HCT116 (cell line): ENCODE measurements around the gene RBKS. TPM values are rescaled to one million over a fixed set of nuclear protein-coding genes. Genes with fewer than 3 reads are reported as not detected.

Experiments used
- ATAC-seq: fragments of 200-7000 bp; cut with Tn5 transposase; 2 replicates; pipeline ENCODE4 v1.9.1; 2020; ENCODE audit warnings: mild to moderate bottlenecking, moderate library complexity
- BruUV-seq: library from RNA; stranded (reverse); fragments of 400-500 nt; replicated peaks from 2 replicates; lab custom pipeline; 2021; lab: Mats Ljungman, UMichigan
- CTCF ChIA-PET: fragments of 300-600 bp; sonication (Branson Sonifier 250); formaldehyde crosslinking; loops from one replicate; lab custom pipeline; 2021; ENCODE audit warnings: antibody characterized with exemption; lab: Charles Lee
- POLR2A ChIA-PET: fragments of 300-600, 350-600 bp; sonication (Branson Sonifier 250); formaldehyde crosslinking; loops from one replicate; lab custom pipeline; 2021; ENCODE audit warnings: antibody characterized with exemption; lab: Charles Lee
- RAD21 ChIA-PET, 2 experiments: fragments of 300-600 bp; sonication (Branson Sonifier 250); formaldehyde crosslinking; loops; one replicate each; lab custom pipeline; 2023; ENCODE audit warnings: low total read pairs in 2 of 2; ENCODE audit not compliant: uncharacterized antibody in 2 of 2, unreplicated experiment in 2 of 2, low non-redundant PET in 1 of 2; lab: Charles Lee
- DNase-seq: peaks from one replicate; pipeline ENCODE4 v3.0.0-alpha.2; 2010; ENCODE audit warnings: low read depth, low spot score
- H2AFZ ChIP-seq: fragments of 200-600 bp; shearing (Covaris generic), sonication (generic); 2 replicates; pipeline ENCODE4 v1.6.1; 2017; ENCODE audit warnings: low read depth, mixed run types, mixed read lengths, antibody characterized with exemption, low read length; ENCODE audit not compliant: poor library complexity, severe bottlenecking
- H3K27ac ChIP-seq: 2 replicates; pipeline ENCODE4 v1.5.1; 2012; ENCODE audit warnings: low read depth, low read length
- H3K27me3 ChIP-seq: fragments of 200-600 bp; sonication (generic); 2 replicates; pipeline ENCODE4 v1.6.1; 2016; ENCODE audit warnings: mixed run types, low read length, mixed read lengths; ENCODE audit not compliant: insufficient read depth
- H3K36me3 ChIP-seq, 2 experiments: fragments of 200-500 bp in 1 of 2; fragments of 200-600 bp in 1 of 2; sonication (Bioruptor generic) in 1 of 2; sonication (generic) in 1 of 2; 2 replicates each; pipeline versions ENCODE4 v1.5.1 to v1.6.1; 2014 to 2016; ENCODE audit warnings: low read length in 2 of 2, inconsistent platforms in 1 of 2, mixed read lengths in 1 of 2, mixed run types in 1 of 2; ENCODE audit not compliant: insufficient read depth in 2 of 2, control insufficient read depth in 1 of 2
- H3K4me1 ChIP-seq, 2 experiments: fragments of 200-600 bp in 1 of 2; sonication (generic) in 1 of 2; 2 replicates each; pipeline versions ENCODE4 v1.5.1 to v1.6.1; 2012 to 2017; ENCODE audit warnings: low read length in 2 of 2, inconsistent platforms in 1 of 2, mild to moderate bottlenecking in 1 of 2, mixed read lengths in 1 of 2, mixed run types in 1 of 2, moderate library complexity in 1 of 2; ENCODE audit not compliant: insufficient read depth in 2 of 2, control insufficient read depth in 1 of 2
- H3K4me2 ChIP-seq: fragments of 200-600 bp; sonication (generic); 2 replicates; pipeline ENCODE4 v1.6.1; 2017; ENCODE audit warnings: mixed run types, low read length, mixed read lengths
- H3K4me3 ChIP-seq, 2 experiments: fragments of 200-600 bp in 1 of 2; sonication (generic) in 1 of 2; replicated peaks in 1 of 2; 2 replicates each; pipeline ENCODE4 v1.5.1; 2011 to 2016; ENCODE audit warnings: low read length in 2 of 2, control low read depth in 1 of 2, low read depth in 1 of 2, mild to moderate bottlenecking in 1 of 2, mixed read lengths in 1 of 2, mixed run types in 1 of 2
- H3K79me2 ChIP-seq: fragments of 200-600 bp; sonication (generic); 2 replicates; pipeline ENCODE4 v1.6.1; 2017; ENCODE audit warnings: mild to moderate bottlenecking, mixed run types, low read length, moderate library complexity, mixed read lengths; ENCODE audit not compliant: insufficient read depth
- H3K9ac ChIP-seq: fragments of 200-600 bp; sonication (generic); 2 replicates; pipeline ENCODE4 v1.6.1; 2016; ENCODE audit warnings: low read length, mixed read lengths
- H3K9me2 ChIP-seq: fragments of 200-600 bp; sonication (generic), shearing (Covaris generic); 2 replicates; pipeline ENCODE4 v1.6.1; 2017; ENCODE audit warnings: mixed run types, mild to moderate bottlenecking, moderate library complexity; ENCODE audit not compliant: insufficient read depth
- H3K9me3 ChIP-seq, 2 experiments: fragments of 200-500 bp in 1 of 2; fragments of 200-600 bp in 1 of 2; sonication (Bioruptor generic) in 1 of 2; sonication (generic) in 1 of 2; 2 replicates each; pipeline ENCODE4 v1.6.1; 2014 to 2017; ENCODE audit warnings: low read length in 2 of 2, mixed read lengths in 2 of 2, inconsistent platforms in 1 of 2, low read depth in 1 of 2, mild to moderate bottlenecking in 1 of 2, mixed run types in 1 of 2, moderate library complexity in 1 of 2; ENCODE audit not compliant: control insufficient read depth in 1 of 2, insufficient read depth in 1 of 2
- H4K20me1 ChIP-seq: fragments of 200-600 bp; sonication (generic), shearing (Covaris generic); 2 replicates; pipeline ENCODE4 v1.6.1; 2017; ENCODE audit warnings: mixed run types, mild to moderate bottlenecking, moderate library complexity; ENCODE audit not compliant: insufficient read depth
- CEBPB ChIP-seq: IDR thresholded peaks from 2 replicates; pipeline ENCODE4 v1.6.1; 2012; ENCODE audit warnings: low read depth
- EGR1 ChIP-seq: IDR thresholded peaks from 2 replicates; pipeline ENCODE4 v1.6.1; 2012; ENCODE audit warnings: low read depth
- EZH2phosphoT487 ChIP-seq: fragments of 200-600 bp; IDR thresholded peaks from 2 replicates; pipeline ENCODE4 v1.6.1; 2018; ENCODE audit warnings: antibody characterized with exemption, borderline replicate concordance
- FOSL1 ChIP-seq: IDR thresholded peaks from 2 replicates; pipeline ENCODE4 v1.6.1; 2012; ENCODE audit warnings: low read depth
- JUND ChIP-seq: IDR thresholded peaks from 2 replicates; pipeline ENCODE4 v1.6.1; 2012
- POLR2AphosphoS5 ChIP-seq: IDR thresholded peaks from 2 replicates; pipeline ENCODE4 v1.6.1; 2011; ENCODE audit warnings: mild to moderate bottlenecking, low read depth, low read length, moderate library complexity
- SRF ChIP-seq: IDR thresholded peaks from 2 replicates; pipeline ENCODE4 v1.6.1; 2012; ENCODE audit warnings: low read depth
- TCF7L2 ChIP-seq: IDR thresholded peaks from 2 replicates; pipeline ENCODE4 v1.7.0; 2011; ENCODE audit warnings: borderline replicate concordance, inconsistent platforms; ENCODE audit not compliant: insufficient read depth, insufficient read length; ENCODE audit errors: extremely low read depth
- YY1 ChIP-seq: IDR thresholded peaks from 2 replicates; pipeline ENCODE4 v1.6.1; 2011; ENCODE audit warnings: low read length, low read depth, moderate library complexity, mild to moderate bottlenecking; ENCODE audit not compliant: insufficient replicate concordance; ENCODE audit errors: extremely low read depth
- ZFX ChIP-seq: fragments of 450-650 bp; IDR thresholded peaks from 2 replicates; pipeline ENCODE4 v1.6.1; 2017
- ZNF274 ChIP-seq: fragments of 200-500 bp; sonication (Bioruptor generic); IDR thresholded peaks from 2 replicates; pipeline ENCODE4 v1.6.1; 2014; ENCODE audit warnings: mild to moderate bottlenecking, low read depth, low read length, inconsistent platforms
- intact Hi-C: fragments of 100-400 bp; cut with micrococcal nuclease; formaldehyde crosslinking; loops from 2 replicates; pipeline ENCODE4 v1.10.0; 2022
- total RNA-seq: library from RNA; stranded (reverse); gene quantifications from one replicate; pipeline ENCODE4 v1.2.1, GENCODE V29; 2021; ENCODE audit not compliant: unreplicated experiment
- TF ChIP-seq, protein P1 (sequence below): IDR thresholded peaks from 2 replicates; pipeline ENCODE4 v1.6.1; 2012
- TF ChIP-seq, protein P2 (sequence below): IDR thresholded peaks from 2 replicates; pipeline ENCODE4 v1.6.1; 2011; ENCODE audit warnings: mild to moderate bottlenecking, low read length, moderate library complexity; ENCODE audit not compliant: insufficient replicate concordance; ENCODE audit errors: extremely low read depth
- TF ChIP-seq, protein P3 (sequence below), 3 experiments: fragments of 200-600 bp in 1 of 3; sonication (generic) in 1 of 3; IDR thresholded peaks in 2 of 3; conservative IDR thresholded peaks in 1 of 3; 2 replicates each; pipeline ENCODE4 v1.5.1; 2012 to 2017; ENCODE audit warnings: low read depth in 2 of 3, low read length in 2 of 3, antibody characterized with exemption in 1 of 3, borderline replicate concordance in 1 of 3, control low read depth in 1 of 3, mild to moderate bottlenecking in 1 of 3, mixed read lengths in 1 of 3, mixed run types in 1 of 3, moderate library complexity in 1 of 3; ENCODE audit not compliant: insufficient read depth in 1 of 3
- TF ChIP-seq, protein P4 (sequence below): IDR thresholded peaks from 2 replicates; pipeline ENCODE4 v1.6.1; 2012

The RBKS gene
- total RNA-seq, 1 experiment from 2014 or later = 2.4 TPM

DNA sequence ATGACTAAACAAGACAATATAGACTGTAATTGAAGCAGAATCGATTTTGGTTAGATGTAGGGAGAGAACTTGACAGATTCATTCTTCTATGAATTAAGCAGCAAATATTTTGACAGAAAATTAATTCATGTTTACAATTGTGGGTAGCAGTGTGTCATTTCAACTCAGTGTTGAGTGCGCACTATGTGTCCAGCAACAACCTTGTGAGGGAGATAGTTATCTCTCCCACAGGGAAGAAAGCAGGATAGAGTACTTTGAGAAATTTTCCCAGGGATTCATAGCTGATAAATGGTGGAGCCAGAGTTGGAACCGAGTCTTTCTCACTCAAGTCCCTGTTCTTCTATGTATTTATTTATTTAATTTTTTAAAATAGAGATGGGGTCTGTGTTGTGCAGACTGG is 113.5 kb downstream of the RBKS start:
- H3K9me2 ChIP-seq = no peaks in the 10 kb centered on the region
- ATAC-seq (no peak), DNase-seq (no peak)
- peaks cover 5% of the 10 kb centered on the region; the same call in 1 of the 2 replicates for H4K20me1 ChIP-seq
- no peaks in the 10 kb centered on the region for H3K27me3 ChIP-seq
- H3K9ac ChIP-seq = no peak overlapping the region
- H3K4me2 ChIP-seq = no peak overlapping the region
- peaks cover 6 to 11% of the 10 kb centered on the region in 2 experiments; a peak in 2 of 4 replicates for H3K36me3 ChIP-seq
- H3K4me1 ChIP-seq = peaks cover 5 to 12% of the 10 kb centered on the region in 2 experiments; a peak in 3 of 4 replicates
- no TSS peak for BruUV-seq
- ChIA-PET RAD21 (interaction anchor here in 1 of 2 experiments (0.7 kb wide), 1 partner anchor 683 kb away, joined by 3 read pairs; no protein-coding TSS in a partner anchor), POLR2A (no interaction called here), CTCF (no interaction called here)
- H3K79me2 ChIP-seq = peaks cover 75% of the 10 kb centered on the region
- no peaks in the 10 kb centered on the region for H3K9me3 ChIP-seq
- no peak overlapping the region for H3K4me3 ChIP-seq
- TF ChIP-seq CEBPB (no peak), YY1 (no peak), POLR2AphosphoS5 (no peak), ZFX (no peak), SRF (no peak), ZNF274 (no peak), EZH2phosphoT487 (no peak), JUND (no peak), TCF7L2 (no peak), EGR1 (no peak), FOSL1 (no peak)
- TF ChIP-seq, protein P1, sequence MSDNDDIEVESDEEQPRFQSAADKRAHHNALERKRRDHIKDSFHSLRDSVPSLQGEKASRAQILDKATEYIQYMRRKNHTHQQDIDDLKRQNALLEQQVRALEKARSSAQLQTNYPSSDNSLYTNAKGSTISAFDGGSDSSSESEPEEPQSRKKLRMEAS = no peak
- TF ChIP-seq, protein P2, sequence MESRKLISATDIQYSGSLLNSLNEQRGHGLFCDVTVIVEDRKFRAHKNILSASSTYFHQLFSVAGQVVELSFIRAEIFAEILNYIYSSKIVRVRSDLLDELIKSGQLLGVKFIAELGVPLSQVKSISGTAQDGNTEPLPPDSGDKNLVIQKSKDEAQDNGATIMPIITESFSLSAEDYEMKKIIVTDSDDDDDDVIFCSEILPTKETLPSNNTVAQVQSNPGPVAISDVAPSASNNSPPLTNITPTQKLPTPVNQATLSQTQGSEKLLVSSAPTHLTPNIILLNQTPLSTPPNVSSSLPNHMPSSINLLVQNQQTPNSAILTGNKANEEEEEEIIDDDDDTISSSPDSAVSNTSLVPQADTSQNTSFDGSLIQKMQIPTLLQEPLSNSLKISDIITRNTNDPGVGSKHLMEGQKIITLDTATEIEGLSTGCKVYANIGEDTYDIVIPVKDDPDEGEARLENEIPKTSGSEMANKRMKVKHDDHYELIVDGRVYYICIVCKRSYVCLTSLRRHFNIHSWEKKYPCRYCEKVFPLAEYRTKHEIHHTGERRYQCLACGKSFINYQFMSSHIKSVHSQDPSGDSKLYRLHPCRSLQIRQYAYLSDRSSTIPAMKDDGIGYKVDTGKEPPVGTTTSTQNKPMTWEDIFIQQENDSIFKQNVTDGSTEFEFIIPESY = no peak
- TF ChIP-seq, protein P3, sequence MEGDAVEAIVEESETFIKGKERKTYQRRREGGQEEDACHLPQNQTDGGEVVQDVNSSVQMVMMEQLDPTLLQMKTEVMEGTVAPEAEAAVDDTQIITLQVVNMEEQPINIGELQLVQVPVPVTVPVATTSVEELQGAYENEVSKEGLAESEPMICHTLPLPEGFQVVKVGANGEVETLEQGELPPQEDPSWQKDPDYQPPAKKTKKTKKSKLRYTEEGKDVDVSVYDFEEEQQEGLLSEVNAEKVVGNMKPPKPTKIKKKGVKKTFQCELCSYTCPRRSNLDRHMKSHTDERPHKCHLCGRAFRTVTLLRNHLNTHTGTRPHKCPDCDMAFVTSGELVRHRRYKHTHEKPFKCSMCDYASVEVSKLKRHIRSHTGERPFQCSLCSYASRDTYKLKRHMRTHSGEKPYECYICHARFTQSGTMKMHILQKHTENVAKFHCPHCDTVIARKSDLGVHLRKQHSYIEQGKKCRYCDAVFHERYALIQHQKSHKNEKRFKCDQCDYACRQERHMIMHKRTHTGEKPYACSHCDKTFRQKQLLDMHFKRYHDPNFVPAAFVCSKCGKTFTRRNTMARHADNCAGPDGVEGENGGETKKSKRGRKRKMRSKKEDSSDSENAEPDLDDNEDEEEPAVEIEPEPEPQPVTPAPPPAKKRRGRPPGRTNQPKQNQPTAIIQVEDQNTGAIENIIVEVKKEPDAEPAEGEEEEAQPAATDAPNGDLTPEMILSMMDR (IDR thresholded peaks at IDR 0.05 in 2 of 3, conservative IDR thresholded peaks at IDR 0.05 in 1 of 3; ENCODE audit: borderline replicate concordance in 1 of 3, insufficient read depth in 1 of 3, low read depth in 2 of 3, low read length in 2 of 3) = no peak
- TF ChIP-seq, protein P4, sequence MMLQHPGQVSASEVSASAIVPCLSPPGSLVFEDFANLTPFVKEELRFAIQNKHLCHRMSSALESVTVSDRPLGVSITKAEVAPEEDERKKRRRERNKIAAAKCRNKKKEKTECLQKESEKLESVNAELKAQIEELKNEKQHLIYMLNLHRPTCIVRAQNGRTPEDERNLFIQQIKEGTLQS = no peak
- TF ChIP-seq, all 23 proteins: peak for 0
- intact Hi-C loops = no loop called here
- no peak overlapping the region for H2AFZ ChIP-seq
- H3K27ac ChIP-seq = no peak overlapping the region
